HepG2 (cell line): ENCODE data around the gene RDH13. TPM values are rescaled to one million over a fixed set of nuclear protein-coding genes. Genes with fewer than 3 reads are reported as not detected.

ENCODE experiments used
- HMGA1 ChIP-seq: sonication (generic); formaldehyde crosslinking; conservative IDR thresholded peaks from 2 replicates; pipeline ENCODE4 v1.4.0; 2020; ENCODE audit warnings: missing genetic modification reagents
- HMGXB4 ChIP-seq, 2 experiments: sonication (generic) in 1 of 2; formaldehyde crosslinking in 1 of 2; IDR thresholded peaks; 2 replicates each; pipeline versions ENCODE4 v1.4.0 to v1.6.1; 2018 to 2020; ENCODE audit warnings: missing genetic modification reagents in 2 of 2, borderline replicate concordance in 1 of 2, low read depth in 1 of 2, mild to moderate bottlenecking in 1 of 2, missing biosample characterization in 1 of 2
- NPAS2 ChIP-seq: sonication (generic); formaldehyde crosslinking; IDR thresholded peaks from 2 replicates; pipeline ENCODE4 v1.8.0; 2022; ENCODE audit warnings: mild to moderate bottlenecking, missing genetic modification reagents, borderline replicate concordance
- NR2C2 ChIP-seq: sonication (generic); formaldehyde crosslinking; IDR thresholded peaks from 2 replicates; pipeline ENCODE4 v1.4.0; 2020; ENCODE audit warnings: missing genetic modification reagents, mild to moderate bottlenecking, moderate library complexity, borderline replicate concordance
- ONECUT2 ChIP-seq: sonication (generic); formaldehyde crosslinking; IDR thresholded peaks from 2 replicates; pipeline ENCODE4 v1.4.0; 2020; ENCODE audit warnings: missing genetic modification reagents
- RFX1 ChIP-seq: fragments of 450-650 bp; IDR thresholded peaks from 2 replicates; pipeline ENCODE4 v1.6.1; 2017
- RORA ChIP-seq: sonication (generic); formaldehyde crosslinking; IDR thresholded peaks from 2 replicates; pipeline ENCODE4 v1.5.0; 2020; ENCODE audit warnings: mild to moderate bottlenecking, missing genetic modification reagents, moderate library complexity
- THAP9 ChIP-seq: sonication (generic); formaldehyde crosslinking; IDR thresholded peaks from 2 replicates; pipeline ENCODE4; 2020; ENCODE audit warnings: missing genetic modification reagents, mild to moderate bottlenecking, borderline replicate concordance
- WIZ ChIP-seq: sonication (generic); formaldehyde crosslinking; IDR thresholded peaks from 2 replicates; pipeline ENCODE4 v1.5.1; 2020; ENCODE audit warnings: mild to moderate bottlenecking, missing genetic modification reagents
- ZFYVE20 ChIP-seq: sonication (generic); formaldehyde crosslinking; IDR thresholded peaks from 2 replicates; pipeline ENCODE4 v1.8.0; 2023; ENCODE audit warnings: low read depth, mild to moderate bottlenecking, moderate library complexity, missing genetic modification reagents, borderline replicate concordance
- ZNF18 ChIP-seq: sonication (generic); formaldehyde crosslinking; IDR thresholded peaks from 2 replicates; pipeline ENCODE4 v1.8.0; 2022; ENCODE audit warnings: mild to moderate bottlenecking, missing genetic modification reagents; ENCODE audit not compliant: insufficient replicate concordance
- ZNF432 ChIP-seq: sonication (generic); formaldehyde crosslinking; IDR thresholded peaks from 2 replicates; pipeline ENCODE4 v1.5.0; 2020; ENCODE audit warnings: missing genetic modification reagents, mild to moderate bottlenecking, borderline replicate concordance
- ZNF512B ChIP-seq: sonication (generic); formaldehyde crosslinking; IDR thresholded peaks from 2 replicates; pipeline ENCODE4 v1.5.1; 2020; ENCODE audit warnings: missing genetic modification reagents, mild to moderate bottlenecking, borderline replicate concordance
- ZNF616 ChIP-seq: sonication (generic); formaldehyde crosslinking; IDR thresholded peaks from 2 replicates; pipeline ENCODE4 v1.5.0; 2020; ENCODE audit warnings: low read depth, mild to moderate bottlenecking, missing genetic modification reagents
- ZNF879 ChIP-seq: sonication (generic); formaldehyde crosslinking; IDR thresholded peaks from 2 replicates; pipeline ENCODE4 v1.8.1; 2023; ENCODE audit warnings: missing genetic modification reagents
- polyA plus RNA-seq, 8 experiments: library from polyadenylated mRNA; depleted of rRNA in 3 of 8; stranded (reverse) in 7 of 8; unstranded in 1 of 8; fragments of >200 nt; fragmentation: Illumina TruSeq in 4 of 8; extraction: Trizol in 4 of 8; gene quantifications; 2 replicates each; pipeline versions ENCODE4 v1.2.1 to v1.2.3, GENCODE V29; 2011 to 2016; ENCODE audit warnings: low read depth in 4 of 8, missing spikeins in 1 of 8, mixed read lengths in 1 of 8; ENCODE audit not compliant: insufficient read depth in 1 of 8
- total RNA-seq, 5 experiments: library from RNA; depleted of rRNA; stranded (reverse); fragments of >200 nt; fragmentation: Illumina TruSeq; extraction: Trizol; gene quantifications; 2 replicates each; pipeline ENCODE4 v1.2.3, GENCODE V29; 2016; ENCODE audit warnings: low read depth in 1 of 5

Gene RDH13
- total and polyA plus RNA-seq, 2 of the 13 experiments (the other 11 are each of a cell fraction or from before 2014, with no cell fraction given): 13.4 to 21.5 TPM

GRCh38 chr19:55068950-55069864 lies 6.3 kb upstream of the RDH13 start (continued):
- TF ChIP-seq THAP9 (no peak), ZNF432 (CRISPR knock-in tag) (no peak), RORA (CRISPR knock-in tag) (no peak), ZNF18 (CRISPR knock-in tag) (no peak), NPAS2 (CRISPR knock-in tag) (no peak), NR2C2 (no peak), HMGA1 (CRISPR knock-in tag) (no peak), ONECUT2 (no peak), ZNF879 (CRISPR knock-in tag) (no peak), RFX1 (no peak), ZNF616 (CRISPR knock-in tag) (no peak), WIZ (CRISPR knock-in tag) (no peak), ZFYVE20 (CRISPR knock-in tag) (no peak), ZNF512B (no peak), HMGXB4 (CRISPR knock-in tag; IDR thresholded peaks at IDR 0.05; ENCODE audit: borderline replicate concordance in 1 of 2, low read depth in 1 of 2) (no peak)
